Mesenchymal stem cell (in vitro differentiated cells and primary cell): ENCODE results near the gene RNH1.

Source experiments
- DNase-seq: peaks from one replicate; pipeline ENCODE4 v3.0.0-alpha.2; 2013
- H2AFZ ChIP-seq: one replicate; pipeline ENCODE4 v1.6.1; 2013; ENCODE audit warnings: low read depth, mild to moderate bottlenecking, control low read depth, inconsistent platforms, low read length, moderate library complexity
- H2AK5ac ChIP-seq: 2 replicates; pipeline ENCODE4 v1.6.1; 2013; ENCODE audit warnings: low read length, moderate library complexity, mild to moderate bottlenecking, inconsistent platforms; ENCODE audit not compliant: severe bottlenecking
- H2BK120ac ChIP-seq: one replicate; pipeline ENCODE4 v1.6.1; 2013; ENCODE audit warnings: low read depth, mild to moderate bottlenecking, inconsistent platforms, low read length, moderate library complexity
- H2BK12ac ChIP-seq, 2 experiments: one replicate each; pipeline ENCODE4 v1.6.1; 2013; ENCODE audit warnings: inconsistent platforms in 2 of 2, low read length in 2 of 2, mild to moderate bottlenecking in 2 of 2, moderate library complexity in 2 of 2, control low read depth in 1 of 2
- H2BK15ac ChIP-seq: one replicate; pipeline ENCODE4 v1.6.1; 2013; ENCODE audit warnings: mild to moderate bottlenecking, low read depth, inconsistent platforms; ENCODE audit not compliant: poor library complexity, severe bottlenecking
- H2BK5ac ChIP-seq: 2 replicates; pipeline ENCODE4 v1.6.1; 2013; ENCODE audit warnings: low read depth, mild to moderate bottlenecking, low read length, control low read depth, inconsistent platforms; ENCODE audit not compliant: poor library complexity, severe bottlenecking
- H3K14ac ChIP-seq, 2 experiments: one replicate each; pipeline ENCODE4 v1.6.1; 2013; ENCODE audit warnings: inconsistent platforms in 2 of 2, low read length in 2 of 2, control low read depth in 1 of 2, mild to moderate bottlenecking in 1 of 2, moderate library complexity in 1 of 2
- H3K18ac ChIP-seq, 2 experiments: one replicate each; pipeline ENCODE4 v1.6.1; 2013; ENCODE audit warnings: inconsistent platforms in 2 of 2, low read length in 2 of 2, control low read depth in 1 of 2, low read depth in 1 of 2, mild to moderate bottlenecking in 1 of 2
- H3K23ac ChIP-seq, 2 experiments: one replicate each; pipeline ENCODE4 v1.6.1; 2013; ENCODE audit warnings: inconsistent platforms in 2 of 2, low read length in 2 of 2, mild to moderate bottlenecking in 2 of 2, moderate library complexity in 2 of 2, control low read depth in 1 of 2
- H3K27ac ChIP-seq: 2 replicates; pipeline ENCODE4 v1.5.1; 2013; ENCODE audit warnings: mild to moderate bottlenecking, moderate library complexity, low read length, control low read depth, inconsistent platforms; ENCODE audit not compliant: poor library complexity, severe bottlenecking
- H3K27me3 ChIP-seq, 2 experiments: 2 replicates each; pipeline versions ENCODE4 v1.6.1 to v1.7.0; 2013; ENCODE audit warnings: low read length in 2 of 2, mild to moderate bottlenecking in 2 of 2, moderate library complexity in 2 of 2, control low read depth in 1 of 2, inconsistent platforms in 1 of 2; ENCODE audit not compliant: control insufficient read depth in 1 of 2, insufficient read depth in 1 of 2
- H3K36me3 ChIP-seq, 2 experiments: 2 replicates each; pipeline versions ENCODE4 v1.6.1 to v1.7.0; 2013; ENCODE audit warnings: low read length in 2 of 2, control low read depth in 1 of 2, inconsistent platforms in 1 of 2, low read depth in 1 of 2, mild to moderate bottlenecking in 1 of 2; ENCODE audit not compliant: insufficient read depth in 2 of 2, control insufficient read depth in 1 of 2
- H3K4ac ChIP-seq, 2 experiments: one replicate each; pipeline ENCODE4 v1.6.1; 2013; ENCODE audit warnings: inconsistent platforms in 2 of 2, low read length in 2 of 2, mild to moderate bottlenecking in 2 of 2, moderate library complexity in 2 of 2, control low read depth in 1 of 2, low read depth in 1 of 2
- H3K4me1 ChIP-seq: 2 replicates; pipeline ENCODE4 v1.6.1; 2013; ENCODE audit warnings: low read depth, low read length, control low read depth; ENCODE audit not compliant: control insufficient read depth, insufficient read depth
- H3K4me2 ChIP-seq: 2 replicates; pipeline ENCODE4 v1.6.1; 2013; ENCODE audit warnings: low read length, mild to moderate bottlenecking, inconsistent platforms; ENCODE audit not compliant: poor library complexity, severe bottlenecking
- H3K4me3 ChIP-seq, 2 experiments: 2 replicates each; pipeline versions ENCODE4 v1.5.1 to v1.7.0; 2013; ENCODE audit warnings: low read length in 2 of 2, mild to moderate bottlenecking in 2 of 2, control low read depth in 1 of 2, low read depth in 1 of 2; ENCODE audit not compliant: insufficient read depth in 1 of 2
- H3K79me1 ChIP-seq: replicated peaks from 2 replicates; pipeline ENCODE4 v1.6.1; 2013; ENCODE audit warnings: mild to moderate bottlenecking, control low read depth, low read length, inconsistent platforms; ENCODE audit not compliant: poor library complexity, severe bottlenecking
- H3K9ac ChIP-seq: 2 replicates; pipeline ENCODE4 v1.7.0; 2013; ENCODE audit warnings: mild to moderate bottlenecking, low read length, moderate library complexity
- H3K9me3 ChIP-seq: 2 replicates; pipeline ENCODE4 v1.7.0; 2013; ENCODE audit warnings: mild to moderate bottlenecking, low read length; ENCODE audit not compliant: control insufficient read depth
- H4K8ac ChIP-seq: one replicate; pipeline ENCODE4 v1.6.1; 2013; ENCODE audit warnings: inconsistent platforms, mild to moderate bottlenecking, low read length, moderate library complexity
- H4K91ac ChIP-seq: one replicate; pipeline ENCODE4 v1.6.1; 2013; ENCODE audit warnings: mild to moderate bottlenecking, low read length, inconsistent platforms
- WGBS: methylation state at CpG from one replicate; pipeline ENCODE4 v1.1.7; 2013; ENCODE audit warnings: mixed read lengths; 5-methylcytosine and 5-hydroxymethylcytosine counted together

The RNH1 gene

GRCh38 chr11:504053-504993 is 2.7 kb downstream of the RNH1 start:
- H2AK5ac ChIP-seq = peak overlapping the region; percentile 42
- H3K9me3 ChIP-seq = no peaks in the 10 kb centered on the region
- H3K4me1 ChIP-seq = peaks cover 28% of the 10 kb centered on the region
- peak overlapping the region in 1 of 2 experiments; percentile 86 for H3K4me3 ChIP-seq
- DNase-seq = no peak
- H2BK5ac ChIP-seq = no peak overlapping the region
- no peak overlapping the region for H3K4ac ChIP-seq
- peak overlapping the region in 1 of 2 experiments; percentile 67 for H3K23ac ChIP-seq
- H4K91ac ChIP-seq = peak overlapping the region; percentile 12
- no peak overlapping the region for H2AFZ ChIP-seq
- 95% methylated on average over 70 of the region's 72 CpGs for WGBS
- H2BK15ac ChIP-seq = no peak overlapping the region
- no peak overlapping the region for H3K27ac ChIP-seq
- no peak overlapping the region for H3K4me2 ChIP-seq
- peaks cover 52% of the 10 kb centered on the region for H3K79me1 ChIP-seq
- peak overlapping the region; percentile 100 for H3K9ac ChIP-seq
- peak overlapping the region in 1 of 2 experiments; percentile 38 for H2BK12ac ChIP-seq
- H4K8ac ChIP-seq = peak overlapping the region; percentile 61
- H3K14ac ChIP-seq = no peak overlapping the region
- H3K27me3 ChIP-seq = no peaks in the 10 kb centered on the region
- H2BK120ac ChIP-seq = no peak overlapping the region
- H3K36me3 ChIP-seq = peaks cover 33 to 57% of the 10 kb centered on the region in 2 experiments
- no peak overlapping the region for H3K18ac ChIP-seq

GRCh38 chr11:503179-503981 is 3.7 kb downstream of the RNH1 start:
- Histone ChIP-seq H3K79me1 (peaks cover 55% of the 10 kb centered on the region), H3K9ac (peak overlapping the region; percentile 100), H2AFZ (no peak overlapping the region), H3K27me3 (no peaks in the 10 kb centered on the region), H3K36me3 (peaks cover 37 to 63% of the 10 kb centered on the region in 2 experiments), H3K14ac (no peak overlapping the region), H3K18ac (no peak overlapping the region), H3K4me2 (no peak overlapping the region), H3K9me3 (no peaks in the 10 kb centered on the region), H3K23ac (no peak overlapping the region), H2BK5ac (no peak overlapping the region), H3K27ac (no peak overlapping the region), H2BK12ac (no peak overlapping the region), H4K8ac (peak overlapping the region; percentile 49), H2AK5ac (no peak overlapping the region), H2BK120ac (no peak overlapping the region), H4K91ac (peak overlapping the region; percentile 12), H2BK15ac (no peak overlapping the region), H3K4ac (no peak overlapping the region), H3K4me3 (peak overlapping the region in 1 of 2 experiments; percentile 86), H3K4me1 (peaks cover 30% of the 10 kb centered on the region)
- DNase-seq = no peak
- WGBS = 95% methylated on average over 24 of the region's 24 CpGs

DNA sequence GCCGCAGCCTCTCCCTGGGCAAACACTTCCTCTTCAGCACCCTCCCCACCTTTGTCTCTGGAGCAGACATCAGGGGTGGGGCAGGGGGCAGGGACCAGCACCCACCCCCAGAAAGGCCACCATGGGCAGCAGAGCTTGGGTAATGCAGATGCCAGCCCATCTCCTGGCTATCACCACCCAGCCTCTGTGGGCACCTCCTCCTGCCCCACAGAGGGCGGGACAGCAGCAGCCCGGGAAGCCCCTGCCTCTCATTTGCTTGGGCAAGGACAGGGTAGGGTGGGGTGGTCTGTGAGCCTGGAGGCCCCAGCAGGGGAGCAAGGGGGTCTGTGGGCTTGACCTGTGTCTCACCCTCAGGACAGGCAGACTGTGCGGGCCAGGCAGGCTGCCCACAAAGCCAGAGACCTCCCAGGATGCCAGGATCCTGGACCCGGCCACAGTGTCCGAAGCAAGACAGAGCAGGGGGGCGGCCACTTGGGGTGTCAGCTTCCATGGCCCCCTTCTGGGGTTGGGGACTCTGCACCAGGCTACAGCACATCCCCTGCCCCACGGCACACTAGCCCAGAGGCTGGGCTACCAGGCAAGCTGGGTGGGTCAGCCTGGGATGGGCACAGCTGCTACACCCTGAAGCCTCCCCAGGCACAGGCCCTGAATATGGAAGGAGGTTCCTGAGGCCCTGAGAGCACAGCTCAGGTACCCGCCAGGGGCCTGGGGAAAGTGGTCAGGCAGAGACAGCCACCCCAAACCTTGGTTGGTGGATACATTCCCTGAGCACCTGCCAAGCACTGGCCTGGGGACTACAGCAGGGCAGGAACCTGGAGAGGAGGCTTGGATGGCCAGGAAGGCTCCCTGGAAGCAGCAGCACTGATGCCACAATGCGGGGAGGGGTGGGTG is 4.5 kb downstream of the RNH1 start:
- H2BK5ac ChIP-seq = no peak overlapping the region
- no peak overlapping the region for H4K8ac ChIP-seq
- H3K18ac ChIP-seq = no peak overlapping the region
- WGBS = 96% methylated on average over 10 of the region's 10 CpGs
- no peak for DNase-seq
- peaks cover 24% of the 10 kb centered on the region for H3K4me1 ChIP-seq
- peak overlapping the region; percentile 33 for H2BK15ac ChIP-seq
- H3K4me2 ChIP-seq = no peak overlapping the region
- peaks cover 46 to 71% of the 10 kb centered on the region in 2 experiments for H3K36me3 ChIP-seq
- no peak overlapping the region for H3K14ac ChIP-seq
- H3K23ac ChIP-seq = no peak overlapping the region
- H2BK120ac ChIP-seq = no peak overlapping the region
- H3K9ac ChIP-seq = peak overlapping the region; percentile 100
- peak overlapping the region in 1 of 2 experiments; percentile 86 for H3K4me3 ChIP-seq
- H4K91ac ChIP-seq = no peak overlapping the region
- H3K4ac ChIP-seq = no peak overlapping the region
- H2BK12ac ChIP-seq = no peak overlapping the region
- no peak overlapping the region for H2AK5ac ChIP-seq
- no peak overlapping the region for H2AFZ ChIP-seq
- H3K79me1 ChIP-seq = peaks cover 54% of the 10 kb centered on the region
- H3K27me3 ChIP-seq = no peaks in the 10 kb centered on the region
- H3K27ac ChIP-seq = no peak overlapping the region
- no peaks in the 10 kb centered on the region for H3K9me3 ChIP-seq
